HUES64 (cell line): ENCODE results near the gene STAB2.

Experiments used
- H3K27ac ChIP-seq: 2 replicates; pipeline ENCODE4 v1.7.0; 2013; ENCODE audit warnings: low read depth, low read length, inconsistent platforms
- H3K27me3 ChIP-seq: 2 replicates; pipeline ENCODE4 v1.6.1; 2013; ENCODE audit warnings: mild to moderate bottlenecking, low read length; ENCODE audit not compliant: insufficient read depth
- H3K36me3 ChIP-seq: 2 replicates; pipeline ENCODE4 v1.6.1; 2013; ENCODE audit warnings: mild to moderate bottlenecking, low read length; ENCODE audit not compliant: insufficient read depth
- H3K4me1 ChIP-seq: 2 replicates; pipeline ENCODE4 v1.6.1; 2013; ENCODE audit warnings: mild to moderate bottlenecking, low read length, moderate library complexity; ENCODE audit not compliant: insufficient read depth
- H3K4me3 ChIP-seq: 2 replicates; pipeline ENCODE4 v1.5.1; 2013; ENCODE audit warnings: mild to moderate bottlenecking, low read length, moderate library complexity
- H3K9ac ChIP-seq: 2 replicates; pipeline ENCODE4 v1.6.1; 2013; ENCODE audit warnings: mild to moderate bottlenecking, low read depth, low read length
- H3K9me3 ChIP-seq: 2 replicates; pipeline ENCODE4 v1.6.1; 2013; ENCODE audit warnings: low read depth, low read length; ENCODE audit not compliant: insufficient read depth
- WGBS: fragments of 150-250, 120-280 bp; methylation state at CpG from one replicate; pipeline ENCODE4 v1.1.7; 2013; ENCODE audit warnings: missing lambda C conversion rate; 5-methylcytosine and 5-hydroxymethylcytosine counted together

STAB2 gene

DNA sequence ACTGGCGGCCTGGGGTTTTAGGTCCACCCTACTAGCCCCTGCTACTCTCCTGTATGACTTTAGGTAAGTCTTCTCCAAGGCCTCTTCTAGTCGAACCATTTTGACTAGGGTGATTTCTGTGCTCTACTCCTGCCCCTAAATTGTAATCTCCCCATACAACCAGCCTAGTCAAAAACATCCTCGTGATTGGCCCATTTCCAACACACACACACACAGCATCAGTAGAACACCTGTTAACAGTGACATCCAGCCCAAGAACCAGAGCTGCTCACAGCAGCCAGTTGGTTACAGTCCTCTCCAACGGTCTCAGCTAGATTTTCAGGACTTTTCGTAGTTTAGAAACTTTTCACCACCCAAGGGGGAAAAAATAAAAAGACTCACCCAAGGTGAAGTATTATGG is 223.0 kb downstream of the STAB2 start:
- Histone ChIP-seq H3K36me3 (peaks cover 33% of the 10 kb centered on the region), H3K9ac (no peak overlapping the region), H3K27me3 (no peaks in the 10 kb centered on the region), H3K4me3 (no peak overlapping the region), H3K27ac (no peak overlapping the region), H3K9me3 (no peaks in the 10 kb centered on the region), H3K4me1 (0 out of 2 replicates have a peak, but pooled peaks cover 2% of the 10 kb centered on the region)
- 83% methylated on average over 5 of the region's 5 CpGs for WGBS

- Histone ChIP-seq H3K4me3 (no peak overlapping the region), H3K27me3 (no peaks in the 10 kb centered on the region), H3K36me3 (peaks cover 30% of the 10 kb centered on the region), H3K9me3 (no peaks in the 10 kb centered on the region), H3K27ac (no peak overlapping the region), H3K4me1 (no peaks in the 10 kb centered on the region), H3K9ac (no peak overlapping the region)
- 94% methylated on average over 5 of the region's 6 CpGs for WGBS
These were observed 224.7 kb downstream of the STAB2 start for GRCh38 chr12:103811791-103812190.

DNA sequence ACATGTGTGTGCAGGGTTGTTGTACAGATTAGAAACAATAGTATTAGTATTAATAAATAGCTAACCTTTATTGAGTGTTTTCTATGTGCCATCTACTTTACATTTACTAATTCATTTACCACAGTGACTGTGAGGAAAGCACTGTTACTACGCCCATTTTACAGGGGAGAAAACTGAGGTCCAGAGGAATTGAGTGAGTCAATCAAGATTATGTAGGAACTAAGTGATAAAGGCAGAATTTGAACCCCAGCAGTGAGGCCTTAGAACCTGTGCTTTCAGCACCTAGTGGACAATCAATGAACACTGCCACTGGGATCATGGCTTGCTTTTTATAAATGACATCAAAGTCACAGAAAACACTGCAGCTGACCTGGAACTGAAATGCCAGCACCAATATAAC is 225.7 kb downstream of the STAB2 start:
- 100% methylated on average over 1 of the region's 1 CpG for WGBS
- Histone ChIP-seq H3K4me1 (no peaks in the 10 kb centered on the region), H3K36me3 (peaks cover 30% of the 10 kb centered on the region)

DNA sequence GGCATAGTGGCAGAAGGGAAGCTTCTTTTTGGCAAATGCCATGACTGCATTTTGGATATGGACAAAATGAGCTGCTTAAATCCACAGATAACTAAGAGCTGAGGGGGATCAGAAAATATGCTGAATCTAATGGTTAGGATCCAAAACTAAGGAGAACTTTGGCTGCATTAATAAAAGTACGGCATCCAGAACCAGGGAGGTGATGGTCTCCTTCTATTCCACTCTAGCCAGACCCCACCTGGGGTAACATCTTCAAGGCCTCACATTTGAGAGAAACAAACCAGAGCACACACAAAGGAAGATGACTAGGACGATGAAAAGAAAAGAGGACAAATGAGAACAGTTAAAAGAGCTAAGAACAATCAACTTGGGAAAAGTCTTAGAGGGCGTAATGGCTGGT is 226.4 kb downstream of the STAB2 start:
- 86% methylated on average over 3 of the region's 3 CpGs for WGBS
- H3K27me3 ChIP-seq = no peaks in the 10 kb centered on the region
- H3K36me3 ChIP-seq = peaks cover 30% of the 10 kb centered on the region
- H3K27ac ChIP-seq = no peak overlapping the region
- H3K4me3 ChIP-seq = no peak overlapping the region
- H3K9me3 ChIP-seq = no peaks in the 10 kb centered on the region
- no peak overlapping the region for H3K9ac ChIP-seq
- no peaks in the 10 kb centered on the region for H3K4me1 ChIP-seq

More for the DNA sequence above, 225.7 kb downstream of the STAB2 start:
- Histone ChIP-seq H3K9ac (no peak overlapping the region), H3K27ac (no peak overlapping the region), H3K4me3 (no peak overlapping the region), H3K9me3 (no peaks in the 10 kb centered on the region), H3K27me3 (no peaks in the 10 kb centered on the region)

DNA sequence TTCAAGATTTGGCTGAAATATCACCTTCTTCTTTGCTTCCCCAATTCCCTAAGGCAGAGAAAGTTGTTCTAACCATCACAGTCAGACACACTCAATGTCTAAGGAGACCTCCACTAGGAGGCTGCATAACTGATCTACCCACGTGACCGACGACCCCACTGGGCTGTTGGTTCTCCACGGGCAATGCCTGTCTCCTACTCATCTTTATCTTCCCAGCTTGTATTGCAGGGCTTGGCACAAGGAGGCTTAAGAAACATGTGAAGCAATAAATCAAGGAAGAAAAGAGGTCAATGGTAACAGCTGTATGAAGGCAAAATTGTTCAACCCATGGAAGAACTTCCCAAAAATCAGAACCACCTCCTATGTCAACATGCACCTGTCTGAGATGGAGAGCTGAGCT is 226.9 kb downstream of the STAB2 start:
- Histone ChIP-seq H3K27me3 (no peaks in the 10 kb centered on the region), H3K9ac (no peak overlapping the region), H3K4me3 (no peak overlapping the region), H3K27ac (no peak overlapping the region), H3K4me1 (no peaks in the 10 kb centered on the region), H3K9me3 (no peaks in the 10 kb centered on the region), H3K36me3 (peaks cover 30% of the 10 kb centered on the region)
- 96% methylated on average over 4 of the region's 4 CpGs for WGBS

GRCh38 chr12:103814436-103814835 is 227.4 kb downstream of the STAB2 start:
- H3K36me3 ChIP-seq = peaks cover 30% of the 10 kb centered on the region
- no peak overlapping the region for H3K9ac ChIP-seq
- no peak overlapping the region for H3K27ac ChIP-seq
- H3K4me3 ChIP-seq = no peak overlapping the region
- no peaks in the 10 kb centered on the region for H3K4me1 ChIP-seq
- H3K27me3 ChIP-seq = no peaks in the 10 kb centered on the region
- H3K9me3 ChIP-seq = no peaks in the 10 kb centered on the region
- WGBS = 98% methylated on average over 3 of the region's 3 CpGs
